AG04450 (cell line): ENCODE measurements around the gene CPZ. TPM values are rescaled to one million over a fixed set of nuclear protein-coding genes. Genes with fewer than 3 reads are reported as not detected.

Source experiments
- CTCF ChIA-PET: fragments of 300-600, 350-600 bp; formaldehyde crosslinking; extraction: SDS; loops from one replicate; lab custom pipeline; 2022; ENCODE audit warnings: antibody characterized with exemption, inconsistent platforms; lab: Charles Lee
- POLR2A ChIA-PET: fragments of 350-600 bp; formaldehyde crosslinking; extraction: SDS; loops from one replicate; lab custom pipeline; 2021; ENCODE audit warnings: antibody characterized with exemption, inconsistent platforms; lab: Yijun Ruan, JAX
- DNase-seq: peaks from one replicate; pipeline ENCODE4 v3.0.0-alpha.2; 2011; ENCODE audit warnings: low read depth, low spot score
- H3K27ac ChIP-seq: one replicate; pipeline ENCODE4 v1.5.1; 2012; ENCODE audit warnings: low read depth, low read length, control low read depth
- H3K27me3 ChIP-seq: one replicate; pipeline ENCODE4 v1.6.0; 2012; ENCODE audit warnings: low read length; ENCODE audit not compliant: control insufficient read depth, insufficient read depth
- H3K4me3 ChIP-seq: 2 replicates; pipeline ENCODE4 v1.5.1; 2011; ENCODE audit warnings: mild to moderate bottlenecking, low read depth, low read length, control low read depth
- H3K9me3 ChIP-seq: 2 replicates; pipeline ENCODE4 v1.5.1; 2012; ENCODE audit warnings: low read length; ENCODE audit not compliant: control insufficient read depth, insufficient read depth
- CTCF ChIP-seq: IDR thresholded peaks from 2 replicates; pipeline ENCODE4 v1.5.1; 2011; ENCODE audit warnings: low read depth, low read length, control low read depth, inconsistent platforms
- polyA plus RNA-seq: library from polyadenylated mRNA; depleted of rRNA; stranded (reverse); fragments of >200 nt; gene quantifications from 2 replicates; pipeline ENCODE4 v1.2.3, GENCODE V29; 2011; rRNA removed

CPZ gene
- polyA plus RNA-seq, 1 experiment = 6.4 TPM

DNA sequence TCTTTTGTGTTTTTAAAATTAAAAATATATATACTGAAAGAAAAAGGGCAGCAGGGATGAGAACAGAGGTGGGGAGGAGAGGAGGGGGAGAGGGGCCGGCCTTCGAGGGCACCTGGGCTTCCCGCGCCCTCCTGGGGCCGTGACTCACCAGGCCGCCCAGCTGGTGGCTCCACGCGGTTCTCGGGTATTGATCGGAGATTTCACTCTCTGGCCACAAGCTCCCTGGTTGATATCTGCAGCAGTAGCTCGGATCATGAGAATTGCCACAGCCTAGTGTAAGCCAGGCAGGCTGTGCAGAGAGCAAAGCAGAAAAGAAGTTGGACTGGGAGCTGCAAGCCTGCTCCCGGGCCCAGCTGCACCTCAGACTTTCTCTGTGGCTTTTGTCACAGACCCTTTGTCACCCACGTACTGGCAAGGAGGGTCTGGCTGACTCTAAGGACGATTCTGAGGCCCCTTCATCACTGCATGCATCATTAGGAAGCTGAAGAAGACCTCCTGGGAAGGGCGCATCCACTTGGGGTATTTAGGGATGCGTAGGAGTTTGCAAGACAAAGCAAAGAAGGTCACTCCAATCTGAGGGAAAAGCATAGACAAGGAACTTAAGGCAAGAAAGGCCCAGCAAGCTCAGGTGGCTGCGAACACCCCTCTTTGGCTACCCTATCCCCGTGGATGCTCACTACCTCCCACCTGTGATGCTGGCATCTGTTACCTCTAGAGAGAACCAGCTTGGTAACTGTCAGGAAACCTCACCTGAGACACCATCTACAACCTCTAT is 71.7 kb downstream of the CPZ start:
- H3K4me3 ChIP-seq = no peak overlapping the region
- POLR2A ChIA-PET = no interaction called here
- H3K27ac ChIP-seq = no peak overlapping the region
- DNase-seq = no peak
- H3K9me3 ChIP-seq = no peaks in the 10 kb centered on the region
- H3K27me3 ChIP-seq = no peaks in the 10 kb centered on the region
- CTCF ChIA-PET = no interaction called here
- no peak for TF ChIP-seq CTCF

- Histone ChIP-seq H3K27ac (no peak overlapping the region), H3K9me3 (no peaks in the 10 kb centered on the region), H3K4me3 (no peak overlapping the region), H3K27me3 (no peaks in the 10 kb centered on the region)
- ChIA-PET CTCF (no interaction called here), POLR2A (no interaction called here)
- no peak for DNase-seq
- 0 out of 2 replicates have a peak, but pooled peaks have one; percentile 2 for TF ChIP-seq CTCF
These were observed 72.4 kb downstream of the CPZ start for GRCh38 chr4:8664976-8665375.

DNA sequence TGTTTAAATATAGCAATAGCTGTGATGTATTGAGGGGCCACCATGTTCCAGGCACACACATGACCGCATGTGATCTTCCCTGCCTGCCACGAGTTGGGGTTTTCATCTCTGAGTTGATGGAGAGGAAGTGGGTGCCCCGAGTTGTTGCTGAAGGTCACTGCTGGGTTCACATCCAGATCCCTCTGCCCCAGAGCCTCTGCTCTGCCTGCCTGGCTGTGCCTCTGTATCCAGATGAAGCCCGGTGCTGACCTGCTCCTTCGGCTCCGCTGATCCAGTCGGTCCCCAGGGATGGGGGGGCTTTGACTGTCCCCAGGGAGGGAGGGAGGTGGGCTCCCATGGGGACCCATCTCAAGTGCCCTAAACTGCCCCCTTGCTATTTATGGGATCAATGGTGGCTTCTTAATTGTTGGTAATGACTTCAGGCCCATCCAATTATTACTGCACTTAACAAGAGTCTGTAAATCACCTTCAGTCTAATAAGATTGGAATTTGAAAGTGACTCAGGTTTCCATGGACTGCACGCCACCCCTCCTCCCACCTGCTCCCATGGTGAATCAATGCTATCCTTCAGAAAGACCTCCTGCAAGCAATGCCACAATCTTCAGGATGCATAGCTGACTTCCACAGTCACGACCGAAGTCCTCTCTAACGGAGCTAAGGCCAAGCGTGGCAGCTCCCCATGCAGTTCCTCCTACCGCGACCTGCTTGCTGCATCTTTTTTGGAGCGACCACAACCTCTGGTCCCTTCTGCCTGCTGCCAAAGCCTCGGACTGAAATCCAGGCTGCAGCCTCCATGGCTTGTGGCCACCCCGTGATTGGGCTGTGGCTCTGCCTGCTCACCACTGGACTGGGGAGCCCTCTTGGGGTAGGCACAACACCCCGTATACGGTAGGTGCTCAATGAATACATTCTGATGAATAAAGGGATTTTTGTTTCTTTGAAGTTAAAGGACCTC is 73.1 kb downstream of the CPZ start:
- POLR2A ChIA-PET = no interaction called here
- no peaks in the 10 kb centered on the region for H3K9me3 ChIP-seq
- no peak overlapping the region for H3K4me3 ChIP-seq
- no peak overlapping the region for H3K27ac ChIP-seq
- no peak for TF ChIP-seq CTCF
- CTCF ChIA-PET = no interaction called here
- DNase-seq = no peak
- no peaks in the 10 kb centered on the region for H3K27me3 ChIP-seq

GRCh38 chr4:8666581-8666980 is 74.0 kb downstream of the CPZ start:
- no peak for TF ChIP-seq CTCF
- no peaks in the 10 kb centered on the region for H3K9me3 ChIP-seq
- no peak for DNase-seq
- H3K27ac ChIP-seq = no peak overlapping the region
- CTCF ChIA-PET = no interaction called here
- H3K27me3 ChIP-seq = no peaks in the 10 kb centered on the region
- no peak overlapping the region for H3K4me3 ChIP-seq
- POLR2A ChIA-PET = no interaction called here

Other genes starting within 250 kb of the CPZ start
- 7.9 and 10.2 TPM in 2 replicates for gene ACOX3, start 152.0 kb upstream of the CPZ start, polyA plus RNA-seq
- gene TRMT44, start 152.0 kb upstream of the CPZ start, polyA plus RNA-seq = 6.9 and 7.0 TPM in 2 replicates
- 0.07 and 0.14 TPM in 2 replicates for gene GPR78, start 12.4 kb upstream of the CPZ start, polyA plus RNA-seq